ENCODE data around the gene EEFSEC. TPM values are rescaled to one million over a fixed set of nuclear protein-coding genes. Genes with fewer than 3 reads are reported as not detected.

EEFSEC gene
- polyA plus RNA-seq, 12 donors: 13.4 to 22.2 (median 15.3) TPM; not detected in 1

- no peak for DNase-seq
These were observed 160.7 kb downstream of the EEFSEC start for GRCh38 chr3:128313935-128314334.

GRCh38 chr3:128315313-128315712 is 162.0 kb downstream of the EEFSEC start:
- DNase-seq: no peak

GRCh38 chr3:128316481-128316891 is 163.2 kb downstream of the EEFSEC start:
- peak; percentile 23 for DNase-seq

GRCh38 chr3:128317101-128317697 is 163.9 kb downstream of the EEFSEC start:
- DNase-seq: no peak

GRCh38 chr3:128317698-128318231 is 164.5 kb downstream of the EEFSEC start:
- DNase-seq: no peak

GRCh38 chr3:128318275-128318941 is 165.1 kb downstream of the EEFSEC start:
- no peak for DNase-seq

GRCh38 chr3:128319107-128319506 is 165.8 kb downstream of the EEFSEC start:
- DNase-seq: no peak

- no peak for DNase-seq
These were observed 166.5 kb downstream of the EEFSEC start for GRCh38 chr3:128319741-128320141.

- DNase-seq: no peak
These were observed 167.5 kb downstream of the EEFSEC start for GRCh38 chr3:128320551-128321340.

- DNase-seq: no peak
These were observed 168.1 kb downstream of the EEFSEC start for GRCh38 chr3:128321418-128321817.

- no peak for DNase-seq
These were observed 169.0 kb downstream of the EEFSEC start for GRCh38 chr3:128322030-128323022.

GRCh38 chr3:128323206-128324081 is 170.2 kb downstream of the EEFSEC start:
- no peak for DNase-seq

- DNase-seq: no peak
These were observed 171.8 kb downstream of the EEFSEC start for GRCh38 chr3:128324911-128325592.

- DNase-seq: no peak
These were observed 173.0 kb downstream of the EEFSEC start for GRCh38 chr3:128326051-128326823.

GRCh38 chr3:128327606-128328031 is 174.3 kb downstream of the EEFSEC start:
- DNase-seq: no peak

- no peak for DNase-seq
These were observed 175.5 kb downstream of the EEFSEC start for GRCh38 chr3:128328546-128329458.

GRCh38 chr3:128329491-128330213 is 176.4 kb downstream of the EEFSEC start:
- no peak for DNase-seq

Measured in muscle of arm (tissue), 12 donors.